H1 (cell line): ENCODE data around the gene SLU7. TPM values are rescaled to one million over a fixed set of nuclear protein-coding genes. Genes with fewer than 3 reads are reported as not detected.

ENCODE experiments used
- CTCF ChIA-PET: fragments of 300-600 bp; sonication (Branson Sonifier 250); formaldehyde crosslinking; loops from one replicate; lab custom pipeline; 2021; ENCODE audit not compliant: partially characterized antibody; lab: Charles Lee
- POLR2A ChIA-PET: fragments of 300-600 bp; sonication (Branson Sonifier 250); formaldehyde crosslinking; loops from one replicate; lab custom pipeline; 2021; ENCODE audit warnings: inconsistent platforms; ENCODE audit not compliant: partially characterized antibody; lab: Charles Lee
- DNase-seq, 2 experiments: peaks; one replicate each; pipeline versions ENCODE4 v3.0.0 to v3.0.0-alpha.2; 2010 to 2022; ENCODE audit warnings: low spot score in 2 of 2, low read depth in 1 of 2, mixed read lengths in 1 of 2
- FAIRE-seq: peaks from 2 replicates; lab custom pipeline; 2011; peaks lifted over from hg19 to GRCh38; lab: Jason Lieb, UNC
- H2AFZ ChIP-seq: 2 replicates; pipeline ENCODE4 v1.8.1; 2012; ENCODE audit warnings: low read length, inconsistent platforms
- H2AK5ac ChIP-seq: 2 replicates; pipeline ENCODE4 v1.6.1; 2013; ENCODE audit warnings: low read depth, low read length
- H2BK120ac ChIP-seq: replicated peaks from 2 replicates; pipeline ENCODE3; 2013; ENCODE audit warnings: low read depth, low read length, inconsistent platforms
- H2BK12ac ChIP-seq: 2 replicates; pipeline ENCODE4 v1.6.1; 2013; ENCODE audit warnings: low read depth, low read length
- H2BK15ac ChIP-seq: 2 replicates; pipeline ENCODE4 v1.6.1; 2013; ENCODE audit warnings: low read length
- H2BK20ac ChIP-seq: 2 replicates; pipeline ENCODE4 v1.6.1; 2013; ENCODE audit warnings: low read length
- H2BK5ac ChIP-seq: 2 replicates; pipeline ENCODE4 v1.6.1; 2013; ENCODE audit warnings: low read depth, low read length
- H3K14ac ChIP-seq: 2 replicates; pipeline ENCODE4 v1.6.1; 2013; ENCODE audit warnings: inconsistent platforms; ENCODE audit not compliant: insufficient read length
- H3K18ac ChIP-seq: 2 replicates; pipeline ENCODE4 v1.6.1; 2013; ENCODE audit warnings: low read length; ENCODE audit errors: extremely low read depth
- H3K23ac ChIP-seq: 2 replicates; pipeline ENCODE4 v1.6.1; 2013; ENCODE audit warnings: inconsistent platforms; ENCODE audit not compliant: insufficient read length
- H3K23me2 ChIP-seq: 2 replicates; pipeline ENCODE4 v1.6.1; 2013; ENCODE audit warnings: low read depth, low read length
- H3K27ac ChIP-seq: 2 replicates; pipeline ENCODE4 v1.6.1; 2011; ENCODE audit warnings: low read depth, low read length, inconsistent platforms
- H3K27me3 ChIP-seq, 4 experiments: replicated peaks in 1 of 4; 1 replicate in 1 of 4; 2 replicates in 3 of 4; pipeline versions ENCODE4 v1.6.1 to v1.8.1; 2011 to 2013; ENCODE audit warnings: low read length in 3 of 4, mild to moderate bottlenecking in 3 of 4, inconsistent platforms in 2 of 4, mixed read lengths in 2 of 4, moderate library complexity in 1 of 4; ENCODE audit not compliant: control insufficient read depth in 3 of 4, insufficient read depth in 3 of 4; ENCODE audit errors: extremely low read depth in 1 of 4
- H3K36me3 ChIP-seq, 4 experiments: 2 replicates each; pipeline versions ENCODE4 v1.6.1 to v1.8.1; 2011 to 2013; ENCODE audit warnings: mild to moderate bottlenecking in 4 of 4, low read length in 3 of 4, moderate library complexity in 2 of 4, control low read depth in 1 of 4, inconsistent platforms in 1 of 4; ENCODE audit not compliant: insufficient read depth in 4 of 4, control insufficient read depth in 2 of 4
- H3K4ac ChIP-seq: replicated peaks from 2 replicates; pipeline ENCODE3; 2013; ENCODE audit warnings: low read length, low read depth, mixed read lengths, inconsistent platforms; ENCODE audit not compliant: insufficient read length
- H3K4me1 ChIP-seq, 4 experiments: replicated peaks in 1 of 4; 1 replicate in 1 of 4; 2 replicates in 3 of 4; pipeline versions ENCODE4 v1.6.1 to v1.8.1; 2011 to 2013; ENCODE audit warnings: low read length in 3 of 4, inconsistent platforms in 2 of 4, mixed read lengths in 1 of 4; ENCODE audit not compliant: insufficient read depth in 4 of 4, control insufficient read depth in 3 of 4
- H3K4me2 ChIP-seq, 2 experiments: 2 replicates each; pipeline versions ENCODE4 v1.6.1 to v1.8.1; 2011 to 2013; ENCODE audit warnings: low read depth in 2 of 2, low read length in 2 of 2, control low read depth in 1 of 2, inconsistent platforms in 1 of 2, mild to moderate bottlenecking in 1 of 2; ENCODE audit not compliant: insufficient read depth in 1 of 2
- H3K4me3 ChIP-seq, 4 experiments: fragments of 200-600, 300-600 bp in 1 of 4; sonication (generic), shearing (Covaris generic), sonication (Bioruptor Twin) in 1 of 4; 2 replicates each; pipeline versions ENCODE4 v1.5.1 to v1.8.1; 2011 to 2016; ENCODE audit warnings: low read length in 4 of 4, low read depth in 3 of 4, control low read depth in 2 of 4, inconsistent platforms in 2 of 4, mild to moderate bottlenecking in 2 of 4, mixed read lengths in 1 of 4, moderate library complexity in 1 of 4; ENCODE audit not compliant: insufficient read depth in 2 of 4; ENCODE audit errors: extremely low read depth in 1 of 4
- H3K56ac ChIP-seq: replicated peaks from 2 replicates; pipeline ENCODE3; 2013; ENCODE audit warnings: low read depth, mild to moderate bottlenecking, mixed read lengths, low read length, inconsistent platforms; ENCODE audit not compliant: insufficient read length
- H3K79me1 ChIP-seq: 2 replicates; pipeline ENCODE4 v1.6.1; 2013; ENCODE audit warnings: low read depth, low read length, control low read depth
- H3K79me2 ChIP-seq, 2 experiments: 2 replicates each; pipeline versions ENCODE4 v1.6.1 to v1.8.1; 2012 to 2013; ENCODE audit warnings: low read length in 2 of 2, mild to moderate bottlenecking in 2 of 2, inconsistent platforms in 1 of 2; ENCODE audit not compliant: insufficient read depth in 2 of 2, control insufficient read depth in 1 of 2
- H3K9ac ChIP-seq, 4 experiments: replicated peaks in 1 of 4; 1 replicate in 1 of 4; 2 replicates in 3 of 4; pipeline versions ENCODE4 v1.6.1 to v1.8.1; 2011 to 2013; ENCODE audit warnings: low read depth in 3 of 4, low read length in 3 of 4, control low read depth in 2 of 4, mild to moderate bottlenecking in 2 of 4, moderate library complexity in 2 of 4, inconsistent platforms in 1 of 4; ENCODE audit errors: extremely low read depth in 1 of 4
- H3K9me3 ChIP-seq, 2 experiments: 2 replicates each; pipeline versions ENCODE4 v1.6.1 to v1.8.1; 2012 to 2013; ENCODE audit warnings: mild to moderate bottlenecking in 2 of 2, moderate library complexity in 2 of 2, control low read depth in 1 of 2, inconsistent platforms in 1 of 2, low read depth in 1 of 2, low read length in 1 of 2, mixed read lengths in 1 of 2; ENCODE audit not compliant: insufficient read depth in 2 of 2
- H4K20me1 ChIP-seq, 2 experiments: replicated peaks in 1 of 2; 2 replicates each; pipeline versions ENCODE3 to v1.8.1; 2011 to 2013; ENCODE audit warnings: inconsistent platforms in 2 of 2, low read length in 2 of 2, mild to moderate bottlenecking in 1 of 2; ENCODE audit not compliant: insufficient read depth in 2 of 2, control insufficient read depth in 1 of 2
- H4K5ac ChIP-seq: 2 replicates; pipeline ENCODE4 v1.6.1; 2013; ENCODE audit warnings: low read length, low read depth, mixed read lengths, inconsistent platforms; ENCODE audit not compliant: insufficient read length
- H4K8ac ChIP-seq: 2 replicates; pipeline ENCODE4 v1.8.0; 2013; ENCODE audit warnings: mild to moderate bottlenecking, moderate library complexity, low read length, inconsistent platforms; ENCODE audit not compliant: insufficient read depth; ENCODE audit errors: extremely low read depth
- H4K91ac ChIP-seq: replicated peaks from 2 replicates; pipeline ENCODE3; 2013; ENCODE audit warnings: low read length, mixed read lengths, inconsistent platforms; ENCODE audit not compliant: insufficient read length
- BRCA1 ChIP-seq: IDR thresholded peaks from 2 replicates; pipeline ENCODE4 v1.6.1; 2012; ENCODE audit warnings: low read depth, low read length, improper control_type of control experiment
- CBX5 ChIP-seq: fragments of 300-800, 300-1000 bp; sonication (generic); IDR thresholded peaks from 2 replicates; pipeline ENCODE4 v1.7.1; 2016; ENCODE audit warnings: antibody characterized with exemption, low read length, low read depth
- CHD2 ChIP-seq: IDR thresholded peaks from 2 replicates; pipeline ENCODE4 v1.6.1; 2012; ENCODE audit warnings: low read length, improper control_type of control experiment
- RFX5 ChIP-seq: IDR thresholded peaks from 2 replicates; pipeline ENCODE4 v1.6.1; 2011; ENCODE audit warnings: low read depth, low read length, improper control_type of control experiment, borderline replicate concordance
- SIX5 ChIP-seq: IDR thresholded peaks from 2 replicates; pipeline ENCODE4 v1.6.1; 2011; ENCODE audit warnings: mild to moderate bottlenecking, low read depth, low read length
- SRF ChIP-seq: IDR thresholded peaks from 2 replicates; pipeline ENCODE4 v1.6.1; 2011; ENCODE audit warnings: mild to moderate bottlenecking, low read depth, low read length, moderate library complexity
- TCF12 ChIP-seq: IDR thresholded peaks from 2 replicates; pipeline ENCODE4 v1.6.1; 2011; ENCODE audit warnings: low read depth, mild to moderate bottlenecking, low read length
- TEAD4 ChIP-seq: IDR thresholded peaks from 2 replicates; pipeline ENCODE4 v1.6.1; 2012; ENCODE audit warnings: low read depth, low read length, inconsistent platforms, mixed read lengths
- polyA plus RNA-seq, 7 experiments: library from polyadenylated mRNA; depleted of rRNA in 3 of 7; stranded (reverse) in 5 of 7; unstranded in 2 of 7; fragments of >200 nt in 5 of 7; fragments of 200-250 nt in 2 of 7; gene quantifications; 1 replicate in 5 of 7; 2 replicates in 1 of 7; 4 replicates in 1 of 7; pipeline versions ENCODE4 v1.2.1 to v1.2.3, GENCODE V29; 2011 to 2013; ENCODE audit warnings: missing spikeins in 2 of 7, mixed read lengths in 2 of 7
- total RNA-seq: library from RNA; stranded (reverse); fragmentation: NEBNext Ultra II Directional; extraction: Animal tissue kit (Norgen Biotek cat#: 25700); gene quantifications from 2 replicates; pipeline ENCODE4 v1.2.1, GENCODE V29; 2021

Gene SLU7
- total and polyA plus RNA-seq, 2 of the 8 experiments (the other 6 are each of a cell fraction or from before 2014, with no cell fraction given) = 6.0 to 34.1 TPM

DNA sequence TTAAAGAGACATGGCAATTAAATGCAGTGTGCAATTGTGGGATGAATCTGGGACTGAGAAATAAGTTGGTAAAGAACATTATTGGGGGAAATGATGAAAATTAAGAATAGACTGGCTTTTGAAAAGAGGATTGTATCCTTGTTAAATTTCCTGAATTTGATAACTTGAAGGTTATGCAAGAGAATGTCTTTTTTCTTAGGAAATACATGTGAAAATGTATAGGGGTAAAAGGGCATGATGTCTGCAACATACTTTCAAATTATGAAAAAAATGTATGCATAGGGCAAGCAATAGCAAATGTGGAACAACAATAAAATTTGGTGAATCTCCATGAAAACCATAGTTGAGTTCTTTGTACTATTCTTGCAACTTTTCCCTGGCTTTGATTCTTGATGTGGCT is 26.9 kb upstream of the SLU7 start:
- no peak for FAIRE-seq
- TF ChIP-seq TCF12 (no peak), SIX5 (no peak), TEAD4 (no peak), RFX5 (no peak), BRCA1 (no peak), CBX5 (no peak), SRF (no peak), CHD2 (no peak)

More for the DNA sequence above, 26.9 kb upstream of the SLU7 start:
- Histone ChIP-seq H2AK5ac (no peak overlapping the region), H3K23me2 (no peaks in the 10 kb centered on the region), H3K79me1 (no peaks in the 10 kb centered on the region), H3K4ac (no peak overlapping the region), H3K27me3 (no peaks in the 10 kb centered on the region), H3K4me2 (no peak overlapping the region), H3K23ac (no peak overlapping the region), H3K56ac (no peak overlapping the region), H4K91ac (no peak overlapping the region), H3K14ac (no peak overlapping the region), H3K18ac (no peak overlapping the region), H4K5ac (no peak overlapping the region), H3K27ac (no peak overlapping the region), H3K79me2 (no peaks in the 10 kb centered on the region), H2BK15ac (no peak overlapping the region), H2BK12ac (no peak overlapping the region), H2AFZ (no peak overlapping the region), H2BK20ac (no peak overlapping the region), H4K20me1 (no peaks in the 10 kb centered on the region), H2BK120ac (no peak overlapping the region), H2BK5ac (no peak overlapping the region), H3K9ac (no peak overlapping the region), H3K9me3 (0 out of 4 replicates have a peak, but pooled peaks cover 0 to 3% of the 10 kb centered on the region in 2 experiments), H3K4me1 (no peaks in the 10 kb centered on the region), H4K8ac (no peak overlapping the region), H3K36me3 (no peaks in the 10 kb centered on the region), H3K4me3 (no peak overlapping the region)
- POLR2A ChIA-PET = no interaction called here
- no peak for DNase-seq
- CTCF ChIA-PET = no interaction called here
